Ammon's horn (tissue), 1 donor: ENCODE data around the gene ZNF555.
"Not testable (repeated sequence)": the region's sequence is repeated elsewhere in the genome, so short reads cannot be mapped to it uniquely, and the experiment has no call there.

Experiments
- DNase-seq: peaks from one replicate; pipeline ENCODE4 v3.0.0-alpha.2; 2016; ENCODE audit warnings: low spot score

Gene ZNF555

GRCh38 chr19:2840794-2841791 lies at the start of gene ZNF555:
Gene ZNF555, plus strand, starts transcription at chr19:2841475. Its CDS starts 98 bp downstream, at chr19:2841573.
- DNase-seq, result peak; percentile 99

- DNase-seq, result no peak
These were observed 49.4 kb upstream of the ZNF555 start for GRCh38 chr19:2791876-2792275.

- not testable (repeated sequence) for DNase-seq
These were observed 48.6 kb upstream of the ZNF555 start for GRCh38 chr19:2792666-2793065.

- no peak for DNase-seq
These were observed 48.1 kb upstream of the ZNF555 start for GRCh38 chr19:2793126-2793525.

DNA sequence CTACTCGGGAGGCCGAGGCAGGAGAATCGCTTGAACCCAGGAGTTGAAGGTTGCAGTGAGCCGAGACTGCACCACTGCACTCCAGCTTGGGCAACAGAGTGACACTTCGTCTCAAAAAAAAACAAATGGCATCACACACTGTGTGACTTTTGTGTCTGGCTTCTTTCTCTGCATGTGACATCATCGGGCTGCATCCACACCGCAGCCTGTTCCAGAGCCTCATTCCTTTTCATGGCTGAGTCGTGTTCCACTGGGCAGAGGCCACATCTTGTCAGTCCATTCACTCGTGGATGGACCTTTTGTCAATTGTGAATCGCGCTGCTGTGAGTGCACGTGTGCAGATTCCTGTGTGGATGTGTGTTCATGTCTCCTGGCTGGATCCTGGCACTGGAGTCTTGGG lies 47.7 kb upstream of the ZNF555 start:
- no peak for DNase-seq

GRCh38 chr19:2795827-2796658 lies 45.2 kb upstream of the ZNF555 start:
- no peak for DNase-seq

DNA sequence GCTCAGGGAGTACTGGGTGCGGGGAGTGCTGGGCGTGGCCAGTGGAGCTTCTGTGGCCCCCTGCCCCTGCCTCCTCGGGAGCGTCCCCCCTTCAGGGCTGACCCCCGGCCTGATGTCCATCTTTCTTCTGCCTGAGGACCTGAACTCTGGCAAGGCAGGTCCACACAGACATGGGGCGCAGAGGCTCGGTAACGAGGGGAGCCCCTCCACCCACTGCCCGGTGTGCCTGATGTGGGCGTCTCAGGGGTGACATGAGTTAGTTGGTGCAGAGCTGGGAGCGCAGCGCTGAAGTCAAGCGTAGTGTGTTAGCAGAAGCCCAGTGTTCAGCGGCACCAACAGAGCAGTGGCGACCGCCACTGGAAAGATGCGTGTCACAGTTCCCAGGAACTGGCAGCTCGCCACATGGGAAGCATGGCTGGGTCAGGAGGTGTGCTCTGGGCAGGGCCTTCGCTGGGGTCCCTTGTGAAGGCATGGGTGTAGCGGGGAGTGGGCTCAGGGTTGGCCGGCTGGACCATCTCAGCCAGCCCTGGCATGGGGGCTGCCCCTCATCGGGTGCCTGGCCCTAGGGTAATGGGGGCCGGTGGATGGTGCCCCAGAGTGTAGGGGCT lies 44.5 kb upstream of the ZNF555 start:
- DNase-seq, result no peak

DNA sequence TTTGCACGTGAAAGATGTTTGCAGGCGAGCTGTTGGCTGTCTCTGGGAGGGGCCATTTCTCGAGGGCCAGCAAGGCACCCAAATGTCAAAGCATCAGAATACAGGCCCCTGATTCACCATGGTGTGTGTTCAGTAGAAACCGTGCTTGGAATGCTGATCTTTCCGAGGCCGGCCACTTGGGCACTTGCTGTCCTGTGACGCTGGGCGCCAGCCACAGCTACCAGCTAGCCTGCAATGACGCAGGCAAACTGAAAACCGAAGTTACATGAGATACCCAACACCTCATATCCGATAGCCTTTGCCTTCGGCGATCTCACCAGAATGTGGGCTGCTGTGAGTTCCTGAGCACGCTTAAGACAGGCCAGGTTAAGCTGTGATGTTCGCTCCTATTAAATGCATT lies 44.0 kb upstream of the ZNF555 start:
- DNase-seq, result no peak

GRCh38 chr19:2798158-2798685 lies 43.1 kb upstream of the ZNF555 start:
- no peak for DNase-seq

GRCh38 chr19:2798733-2799132 lies 42.5 kb upstream of the ZNF555 start:
- DNase-seq, result no peak

- DNase-seq, result no peak
These were observed 41.8 kb upstream of the ZNF555 start for GRCh38 chr19:2799273-2800020.

GRCh38 chr19:2800506-2800905 lies 40.8 kb upstream of the ZNF555 start:
- no peak for DNase-seq

GRCh38 chr19:2802826-2803225 lies 38.4 kb upstream of the ZNF555 start:
- DNase-seq, result no peak

GRCh38 chr19:2803486-2804155 lies 37.7 kb upstream of the ZNF555 start:
- DNase-seq, result no peak

- no peak for DNase-seq
These were observed 36.9 kb upstream of the ZNF555 start for GRCh38 chr19:2804156-2805004.

GRCh38 chr19:2805261-2805900 lies 35.9 kb upstream of the ZNF555 start:
- no peak for DNase-seq

GRCh38 chr19:2805991-2806649 lies 35.2 kb upstream of the ZNF555 start:
- no peak for DNase-seq

DNA sequence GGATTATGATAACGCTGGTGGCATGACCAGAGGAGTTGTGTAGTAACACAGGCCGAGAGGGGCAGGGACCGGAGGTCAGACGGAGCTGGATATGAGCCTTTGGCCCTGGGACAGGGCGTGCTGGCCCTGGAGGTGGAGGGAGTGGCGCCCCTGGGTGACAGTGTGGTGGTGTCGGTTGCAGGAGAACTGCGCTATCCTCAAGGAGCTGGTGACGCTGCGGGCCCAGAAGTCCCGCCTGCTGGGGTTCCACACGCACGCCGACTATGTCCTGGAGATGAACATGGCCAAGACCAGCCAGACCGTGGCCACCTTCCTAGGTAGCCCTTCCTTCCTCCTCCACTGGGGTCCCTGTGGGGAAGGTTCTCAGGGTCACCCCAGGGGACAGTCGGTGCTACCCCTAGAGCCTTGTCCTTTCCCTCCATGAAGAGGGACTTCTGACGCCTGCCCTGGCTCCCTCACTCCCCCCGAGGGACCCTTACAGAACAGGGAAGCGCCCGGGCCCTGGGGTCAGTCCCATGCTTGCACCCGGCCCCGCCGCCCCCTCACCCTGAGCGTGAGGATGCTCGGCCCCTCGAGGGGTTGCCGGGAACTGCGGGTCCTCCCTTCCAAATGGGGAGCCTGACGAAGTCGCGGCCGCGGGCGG lies 34.4 kb upstream of the ZNF555 start:
- DNase-seq, result no peak
